ENCODE measurements around the gene FRMD4B.

- TF ChIP-seq CTCF (IDR thresholded peaks at IDR 0.05; ENCODE audit: low read length), result no peak
- TF ChIP-seq EZH2 (IDR thresholded peaks at IDR 0.05; ENCODE audit: borderline replicate concordance, low read length), result no peak
These were observed 221.6 kb downstream of the FRMD4B start for GRCh38 chr3:69164296-69164695.

Measured in OCI-LY1 (cell line).